Measurements from ENCODE around the gene ERC2. TPM values are rescaled to one million over a fixed set of nuclear protein-coding genes. Genes with fewer than 3 reads are reported as not detected.

The ERC2 gene
- total RNA-seq, 1 donor from 2014 or later, result 1.5 TPM

DNA sequence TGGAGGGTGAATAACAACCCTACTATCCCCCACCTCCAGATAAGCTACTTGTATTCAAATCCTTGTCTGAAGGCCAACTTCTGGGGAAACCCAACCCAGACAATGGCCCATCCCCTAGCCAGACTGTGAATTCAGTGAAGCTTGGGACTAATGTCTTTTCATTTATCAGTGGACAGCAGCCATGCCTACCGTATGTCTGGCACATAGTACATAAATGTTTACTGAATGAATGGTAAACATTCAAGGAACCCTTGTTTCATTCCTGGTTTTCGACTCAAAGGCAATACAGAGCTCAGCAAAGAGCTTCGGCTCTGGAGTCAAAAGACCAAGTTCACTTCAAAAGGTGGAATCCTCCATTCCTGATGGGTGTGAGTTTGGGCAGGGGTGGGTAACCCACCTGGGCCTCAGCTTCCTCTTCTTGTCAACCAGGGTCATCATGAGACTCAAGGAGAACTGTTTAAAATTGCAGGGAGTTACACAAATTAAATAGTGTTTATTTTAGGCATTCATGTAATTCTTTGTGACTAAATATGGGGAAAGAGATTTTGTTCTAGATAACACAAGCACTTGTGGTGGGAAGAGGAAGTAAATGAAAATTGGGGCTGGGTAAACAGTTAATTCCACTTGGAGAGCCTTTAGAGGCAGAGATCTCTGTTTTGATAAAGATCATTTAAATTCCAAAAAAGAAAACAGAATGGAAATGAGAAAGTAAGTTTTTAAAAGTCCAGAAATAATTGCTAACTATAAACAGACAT is 677.5 kb downstream of the ERC2 start:
- intact Hi-C loops (cut with DNase I), result no loop called here
- H3K36me3 ChIP-seq, result no peaks in the 10 kb centered on the region
- TF ChIP-seq, protein P1, sequence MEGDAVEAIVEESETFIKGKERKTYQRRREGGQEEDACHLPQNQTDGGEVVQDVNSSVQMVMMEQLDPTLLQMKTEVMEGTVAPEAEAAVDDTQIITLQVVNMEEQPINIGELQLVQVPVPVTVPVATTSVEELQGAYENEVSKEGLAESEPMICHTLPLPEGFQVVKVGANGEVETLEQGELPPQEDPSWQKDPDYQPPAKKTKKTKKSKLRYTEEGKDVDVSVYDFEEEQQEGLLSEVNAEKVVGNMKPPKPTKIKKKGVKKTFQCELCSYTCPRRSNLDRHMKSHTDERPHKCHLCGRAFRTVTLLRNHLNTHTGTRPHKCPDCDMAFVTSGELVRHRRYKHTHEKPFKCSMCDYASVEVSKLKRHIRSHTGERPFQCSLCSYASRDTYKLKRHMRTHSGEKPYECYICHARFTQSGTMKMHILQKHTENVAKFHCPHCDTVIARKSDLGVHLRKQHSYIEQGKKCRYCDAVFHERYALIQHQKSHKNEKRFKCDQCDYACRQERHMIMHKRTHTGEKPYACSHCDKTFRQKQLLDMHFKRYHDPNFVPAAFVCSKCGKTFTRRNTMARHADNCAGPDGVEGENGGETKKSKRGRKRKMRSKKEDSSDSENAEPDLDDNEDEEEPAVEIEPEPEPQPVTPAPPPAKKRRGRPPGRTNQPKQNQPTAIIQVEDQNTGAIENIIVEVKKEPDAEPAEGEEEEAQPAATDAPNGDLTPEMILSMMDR (IDR thresholded peaks at IDR 0.05), result no peak
- peak overlapping the region; percentile 22 for H3K27ac ChIP-seq
- no peaks in the 10 kb centered on the region for H3K27me3 ChIP-seq (ENCODE audit: low read depth)
- no peak overlapping the region for H3K4me3 ChIP-seq
- H3K4me1 ChIP-seq, result peaks cover 16% of the 10 kb centered on the region
- DNase-seq (no peak), ATAC-seq (peak; percentile 35 to 83)
- no peaks in the 10 kb centered on the region for H3K9me3 ChIP-seq

DNA sequence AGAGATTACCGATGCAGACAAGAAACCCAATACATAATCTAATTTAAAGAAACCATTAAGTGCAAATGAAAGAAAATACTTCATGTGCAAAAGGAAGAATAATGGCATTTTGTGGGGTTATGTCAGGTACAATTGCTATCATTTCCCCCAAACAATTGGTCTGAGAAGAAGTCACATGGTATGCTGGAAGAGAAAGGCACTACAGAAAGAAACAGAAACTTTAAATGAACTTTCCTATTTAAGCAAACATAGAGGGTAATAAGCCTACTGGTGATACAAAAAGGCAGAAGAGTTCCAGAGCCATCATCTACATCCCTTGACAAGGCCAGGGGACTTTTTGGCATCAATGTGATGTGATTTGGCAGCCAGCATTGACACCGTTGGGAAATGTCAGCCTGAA is 678.8 kb downstream of the ERC2 start:
- DNase-seq (no peak), ATAC-seq (no peak)
- TF ChIP-seq, protein P1 (IDR thresholded peaks at IDR 0.05), result no peak
- no peaks in the 10 kb centered on the region for H3K36me3 ChIP-seq
- H3K27me3 ChIP-seq (ENCODE audit: low read depth), result no peaks in the 10 kb centered on the region
- H3K27ac ChIP-seq, result no peak overlapping the region
- H3K9me3 ChIP-seq, result no peaks in the 10 kb centered on the region
- H3K4me3 ChIP-seq, result no peak overlapping the region
- intact Hi-C loops (cut with DNase I), result no loop called here
- H3K4me1 ChIP-seq, result peaks cover 16% of the 10 kb centered on the region

GRCh38 chr3:55782807-55783206 is 685.5 kb downstream of the ERC2 start:
- ATAC-seq, result no peak
- intact Hi-C loops (cut with DNase I), result no loop called here
- DNase-seq, result no peak

GRCh38 chr3:55782351-55782750 is 685.9 kb downstream of the ERC2 start:
- DNase-seq (no peak), ATAC-seq (peak in 1 of 2 donors; percentile 48)
- TF ChIP-seq, protein P1 (IDR thresholded peaks at IDR 0.05), result no peak
- H3K27ac ChIP-seq, result no peak overlapping the region
- H3K9me3 ChIP-seq, result no peaks in the 10 kb centered on the region
- H3K4me1 ChIP-seq, result no peaks in the 10 kb centered on the region
- no peaks in the 10 kb centered on the region for H3K36me3 ChIP-seq
- H3K27me3 ChIP-seq (ENCODE audit: low read depth), result no peaks in the 10 kb centered on the region
- intact Hi-C loops (cut with DNase I), result no loop called here
- H3K4me3 ChIP-seq, result no peak overlapping the region

More at GRCh38 chr3:55782807-55783206, 685.5 kb downstream of the ERC2 start:
- no peaks in the 10 kb centered on the region for H3K9me3 ChIP-seq
- TF ChIP-seq, protein P1 (IDR thresholded peaks at IDR 0.05), result no peak
- no peak overlapping the region for H3K4me3 ChIP-seq
- no peaks in the 10 kb centered on the region for H3K36me3 ChIP-seq
- no peaks in the 10 kb centered on the region for H3K27me3 ChIP-seq (ENCODE audit: low read depth)
- H3K4me1 ChIP-seq, result no peaks in the 10 kb centered on the region
- no peak overlapping the region for H3K27ac ChIP-seq

- intact Hi-C loops (cut with DNase I), result no loop called here
- Histone ChIP-seq H3K9me3 (no peaks in the 10 kb centered on the region), H3K27ac (no peak overlapping the region), H3K4me1 (no peaks in the 10 kb centered on the region), H3K4me3 (no peak overlapping the region), H3K27me3 (ENCODE audit: low read depth) (no peaks in the 10 kb centered on the region), H3K36me3 (no peaks in the 10 kb centered on the region)
- no peak for ATAC-seq
- TF ChIP-seq, protein P1 (IDR thresholded peaks at IDR 0.05), result no peak
- DNase-seq, result no peak
These were observed 687.4 kb downstream of the ERC2 start for GRCh38 chr3:55780913-55781312.

All from lower lobe of right lung (tissue), 2 donors.